ENCODE measurements around the gene SEMA5A. TPM values are rescaled to one million over a fixed set of nuclear protein-coding genes. Genes with fewer than 3 reads are reported as not detected.

The SEMA5A gene
- polyA plus RNA-seq, 1 donor from 2014 or later = not detected

DNA sequence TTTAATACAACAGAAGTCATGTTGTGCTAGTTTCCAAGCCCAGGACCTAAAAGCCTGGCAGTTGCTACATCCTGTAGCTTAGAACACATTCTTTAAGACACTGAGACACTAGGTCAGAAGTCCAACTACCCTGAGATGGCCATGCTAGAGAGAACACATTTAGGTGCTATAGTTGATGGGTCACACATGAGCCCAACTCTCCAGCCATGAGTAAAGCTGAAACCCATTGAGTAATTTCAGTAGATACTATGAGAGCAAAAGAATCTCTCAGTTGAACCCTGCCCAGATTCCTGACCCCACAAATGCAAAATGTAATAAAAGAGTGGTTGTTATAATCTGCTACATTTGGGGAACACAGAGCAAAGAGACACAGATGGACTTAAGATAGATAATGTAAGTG lies 164.4 kb downstream of the SEMA5A start:
- no peaks in the 10 kb centered on the region for H3K36me3 Mint-ChIP-seq
- H3K4me1 Mint-ChIP-seq = no peaks in the 10 kb centered on the region
- no peaks in the 10 kb centered on the region for H3K27me3 Mint-ChIP-seq
- no peak overlapping the region for H3K4me3 Mint-ChIP-seq
- H3K9me3 Mint-ChIP-seq = peaks cover 0 to 4% (median 0%) of the 10 kb centered on the region in 3 donors
- no peak overlapping the region for H3K27ac Mint-ChIP-seq

DNA sequence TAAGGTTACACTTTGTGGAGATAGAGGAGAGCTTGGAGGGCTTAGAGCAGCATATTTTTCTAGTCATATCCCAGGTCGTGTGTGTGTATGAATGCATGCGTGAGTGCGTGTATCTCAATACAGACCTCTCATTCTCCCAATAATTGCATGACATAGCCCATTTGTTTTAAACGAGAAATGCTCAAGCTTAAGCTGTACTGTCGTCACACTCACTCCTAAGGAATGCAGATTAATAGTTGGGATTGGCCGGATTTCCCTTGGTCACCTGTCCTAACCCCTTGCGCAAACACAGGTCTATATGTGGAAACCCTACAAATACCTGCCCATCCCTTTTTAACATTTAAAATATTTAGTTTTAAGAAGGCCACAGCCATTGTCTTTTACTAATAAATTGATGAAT lies 165.8 kb downstream of the SEMA5A start:
- H3K9me3 Mint-ChIP-seq = peaks cover 0 to 4% (median 0%) of the 10 kb centered on the region in 3 donors
- no peaks in the 10 kb centered on the region for H3K36me3 Mint-ChIP-seq
- H3K27me3 Mint-ChIP-seq = no peaks in the 10 kb centered on the region
- H3K27ac Mint-ChIP-seq = no peak overlapping the region
- H3K4me3 Mint-ChIP-seq = no peak overlapping the region
- no peaks in the 10 kb centered on the region for H3K4me1 Mint-ChIP-seq

DNA sequence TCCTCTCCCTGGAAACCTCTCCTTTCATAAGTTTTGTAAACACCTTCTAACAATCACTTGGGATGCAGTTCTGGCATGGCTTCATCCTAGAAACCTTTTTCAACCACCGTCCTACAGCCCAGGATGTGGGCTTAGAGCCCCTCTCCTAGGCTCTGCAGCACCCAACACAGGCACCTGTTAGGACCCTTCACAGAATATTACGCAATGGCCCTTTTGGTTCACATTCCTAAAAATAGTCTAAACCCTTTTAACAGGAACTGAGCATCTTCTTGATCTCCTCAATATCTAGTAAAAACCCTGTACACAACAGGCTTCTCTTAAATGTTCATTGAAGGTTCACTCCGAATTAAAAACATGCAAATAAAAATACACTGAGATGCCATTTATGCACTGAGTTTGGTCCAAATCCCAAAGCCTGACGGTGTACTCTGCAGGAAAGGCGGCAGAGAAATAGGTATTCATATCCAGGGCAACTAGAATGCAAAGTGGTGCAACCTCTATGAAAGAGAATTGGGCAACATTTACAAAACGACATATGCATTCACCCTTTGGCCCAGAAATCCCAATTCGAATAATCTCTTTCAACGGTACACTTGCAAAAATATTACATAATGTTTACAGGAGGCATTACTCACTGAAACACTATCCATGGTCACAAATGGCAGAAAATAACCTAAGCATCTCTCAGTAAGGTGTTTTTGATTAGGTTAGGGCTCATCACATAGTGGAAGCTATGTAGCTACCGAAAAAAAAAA lies 169.3 kb downstream of the SEMA5A start:
- Mint-ChIP-seq H3K4me1 (no peaks in the 10 kb centered on the region), H3K9me3 (peaks cover 0 to 4% (median 3%) of the 10 kb centered on the region in 3 donors), H3K36me3 (no peaks in the 10 kb centered on the region), H3K27me3 (no peaks in the 10 kb centered on the region), H3K27ac (no peak overlapping the region), H3K4me3 (no peak overlapping the region)

DNA sequence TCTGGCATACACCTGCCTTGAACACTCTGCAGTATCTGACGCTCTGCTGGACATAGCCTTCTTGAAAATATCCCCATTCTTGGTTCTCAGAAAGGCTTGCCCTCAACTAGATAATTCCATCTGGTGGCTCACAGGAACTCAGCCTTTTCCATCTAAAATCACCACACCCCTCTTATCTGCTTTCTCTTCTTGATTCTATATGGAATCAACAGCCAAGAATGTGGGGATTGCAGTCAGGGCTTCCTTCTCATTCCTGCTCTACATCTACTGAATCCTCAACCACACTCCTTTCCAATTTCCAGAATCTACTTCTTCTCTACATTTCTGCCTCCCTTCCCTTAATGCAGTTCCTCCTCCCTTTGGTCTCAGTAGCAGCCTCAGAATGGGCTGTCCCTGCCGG lies 170.1 kb downstream of the SEMA5A start:
- Mint-ChIP-seq H3K9me3 (peaks cover 0 to 3% (median 2%) of the 10 kb centered on the region in 3 donors), H3K4me3 (no peak overlapping the region), H3K4me1 (no peaks in the 10 kb centered on the region)

DNA sequence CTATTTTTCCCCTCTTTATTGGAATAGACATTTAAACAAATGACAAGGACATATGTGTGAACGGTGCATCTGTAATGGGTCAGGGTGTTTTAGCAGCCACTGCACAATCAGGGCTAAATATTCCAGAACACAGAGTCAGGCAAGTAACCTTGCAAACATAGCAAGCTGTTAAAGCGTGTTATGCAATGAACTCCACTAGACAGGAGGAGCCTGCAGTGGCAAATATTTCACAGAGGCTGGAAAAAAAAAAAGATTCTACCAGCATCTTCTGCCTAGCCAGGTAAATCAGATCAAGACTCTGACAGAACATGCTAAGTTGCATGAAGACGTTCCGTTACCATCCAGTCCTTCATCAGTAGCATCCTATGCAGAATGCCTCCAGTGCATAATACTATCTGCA lies 171.8 kb downstream of the SEMA5A start:
- no peaks in the 10 kb centered on the region for H3K4me1 Mint-ChIP-seq
- H3K27ac Mint-ChIP-seq = no peak overlapping the region
- no peak overlapping the region for H3K4me3 Mint-ChIP-seq
- peaks cover 0 to 10% (median 3%) of the 10 kb centered on the region in 3 donors for H3K9me3 Mint-ChIP-seq
- H3K27me3 Mint-ChIP-seq = no peaks in the 10 kb centered on the region
- H3K36me3 Mint-ChIP-seq = no peaks in the 10 kb centered on the region

More for the DNA sequence above, 170.1 kb downstream of the SEMA5A start:
- Mint-ChIP-seq H3K27me3 (no peaks in the 10 kb centered on the region), H3K27ac (no peak overlapping the region), H3K36me3 (no peaks in the 10 kb centered on the region)

DNA sequence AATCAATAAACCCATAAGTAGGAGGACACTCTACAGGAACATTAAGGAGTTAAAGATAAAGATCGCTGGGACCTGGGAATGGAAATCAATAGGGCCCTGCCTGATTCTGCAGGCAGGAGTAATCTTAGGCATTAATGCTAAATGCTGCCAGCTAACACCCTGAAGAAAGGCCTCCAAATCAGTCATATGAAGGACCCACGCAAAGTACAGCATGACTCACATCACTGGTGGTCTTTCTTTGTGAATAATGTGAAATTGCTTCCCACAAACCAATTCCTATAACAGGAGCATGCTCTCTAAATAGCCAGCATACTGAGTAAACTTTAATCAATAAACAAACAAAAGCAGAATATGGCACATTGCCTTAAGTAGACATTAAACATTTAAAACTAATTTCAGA lies 172.3 kb downstream of the SEMA5A start:
- Mint-ChIP-seq H3K36me3 (no peaks in the 10 kb centered on the region), H3K27me3 (no peaks in the 10 kb centered on the region), H3K4me1 (no peaks in the 10 kb centered on the region)

DNA sequence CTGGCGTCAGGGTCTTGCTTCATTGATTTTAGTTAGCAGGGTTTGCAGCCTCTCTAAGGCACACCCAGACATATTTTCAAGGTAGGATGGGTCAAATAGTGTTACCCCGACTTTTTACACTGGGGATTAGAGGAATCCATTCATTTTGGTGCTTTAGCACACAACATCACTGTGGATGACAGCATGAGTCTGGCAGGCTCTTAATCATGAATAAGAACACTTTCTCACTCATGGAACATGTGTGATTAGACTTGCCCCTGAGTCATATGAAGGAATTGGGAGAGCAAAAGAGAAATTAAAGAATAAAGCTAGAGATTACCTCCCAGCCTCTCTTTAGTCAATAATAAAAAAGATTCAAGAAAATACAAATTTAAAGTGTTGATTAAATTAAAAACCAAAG lies 175.6 kb downstream of the SEMA5A start:
- no peaks in the 10 kb centered on the region for H3K4me1 Mint-ChIP-seq
- no peaks in the 10 kb centered on the region for H3K27me3 Mint-ChIP-seq
- no peak overlapping the region for H3K4me3 Mint-ChIP-seq
- peaks cover 3% of the 10 kb centered on the region for H3K36me3 Mint-ChIP-seq
- no peak overlapping the region for H3K27ac Mint-ChIP-seq
- peaks cover 0 to 13% (median 12%) of the 10 kb centered on the region in 3 donors for H3K9me3 Mint-ChIP-seq

More for the DNA sequence above, 172.3 kb downstream of the SEMA5A start:
- Mint-ChIP-seq H3K9me3 (peaks cover 0 to 10% (median 3%) of the 10 kb centered on the region in 3 donors), H3K4me3 (no peak overlapping the region), H3K27ac (no peak overlapping the region)

DNA sequence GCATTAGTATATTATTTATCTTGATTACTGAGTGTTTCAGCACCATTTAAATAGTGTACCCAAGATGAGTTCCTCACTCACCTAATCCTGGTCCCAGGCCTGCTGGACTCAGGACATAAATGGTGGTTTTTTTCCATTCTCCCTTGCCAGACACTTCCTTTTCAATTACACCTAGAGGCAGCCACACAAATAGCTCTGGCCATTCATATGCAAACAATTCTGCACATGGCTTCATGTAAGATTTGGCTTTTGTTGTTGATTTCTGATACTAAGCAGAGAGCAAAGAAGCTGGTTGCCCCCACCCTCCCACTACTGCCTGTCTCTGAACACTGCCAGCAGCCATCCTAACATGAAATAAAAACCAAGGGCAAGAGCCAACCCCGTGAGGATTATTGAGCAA lies 180.4 kb downstream of the SEMA5A start:
- Mint-ChIP-seq H3K9me3 (peaks cover 0 to 16% (median 10%) of the 10 kb centered on the region in 3 donors), H3K36me3 (peaks cover 3% of the 10 kb centered on the region), H3K27ac (no peak overlapping the region), H3K27me3 (no peaks in the 10 kb centered on the region), H3K4me3 (no peak overlapping the region), H3K4me1 (no peaks in the 10 kb centered on the region)

DNA sequence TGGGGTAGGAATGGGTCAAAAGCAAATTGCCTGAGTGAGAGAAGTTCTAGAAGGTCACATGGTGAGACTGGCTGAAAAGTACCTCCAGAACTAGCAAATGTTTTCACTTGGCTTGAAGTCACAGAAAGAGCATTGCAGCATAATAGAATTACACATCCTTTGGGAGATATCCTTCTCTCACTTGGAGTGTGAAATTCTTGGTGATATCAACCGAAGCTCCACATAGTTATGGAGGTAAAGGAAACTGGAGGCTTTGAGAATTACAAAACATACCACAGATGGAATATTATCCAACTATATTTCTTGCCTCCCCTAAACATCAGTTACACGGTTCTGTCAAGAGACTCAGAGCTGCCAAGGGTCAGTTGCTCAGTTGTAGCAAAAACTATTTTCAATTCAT lies 182.4 kb downstream of the SEMA5A start:
- no peak overlapping the region for H3K27ac Mint-ChIP-seq
- H3K4me3 Mint-ChIP-seq = no peak overlapping the region
- H3K27me3 Mint-ChIP-seq = no peaks in the 10 kb centered on the region
- H3K4me1 Mint-ChIP-seq = no peaks in the 10 kb centered on the region
- peaks cover 0 to 9% (median 5%) of the 10 kb centered on the region in 3 donors for H3K9me3 Mint-ChIP-seq
- peaks cover 2% of the 10 kb centered on the region for H3K36me3 Mint-ChIP-seq

DNA sequence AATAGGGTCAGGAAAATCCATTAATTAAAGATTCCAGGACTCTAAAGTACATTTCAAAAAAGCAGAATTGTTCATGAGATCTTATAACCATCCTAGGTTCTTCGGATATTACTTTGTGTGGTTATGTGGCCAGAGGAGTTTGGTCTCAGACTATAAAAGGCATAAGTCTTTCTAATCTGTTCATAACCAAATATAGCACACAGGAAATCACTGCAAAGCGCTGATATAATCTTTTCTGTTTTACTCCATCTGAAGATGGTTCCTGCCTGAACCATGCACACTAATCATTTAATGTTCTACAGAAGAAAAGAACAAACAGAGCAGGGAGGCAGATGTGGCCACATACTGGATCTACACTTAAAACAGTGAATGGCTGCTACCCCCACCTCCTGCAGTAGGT lies 182.8 kb downstream of the SEMA5A start:
- no peaks in the 10 kb centered on the region for H3K4me1 Mint-ChIP-seq
- H3K27ac Mint-ChIP-seq = no peak overlapping the region
- H3K4me3 Mint-ChIP-seq = no peak overlapping the region
- peaks cover 0 to 7% (median 4%) of the 10 kb centered on the region in 3 donors for H3K9me3 Mint-ChIP-seq
- H3K36me3 Mint-ChIP-seq = no peaks in the 10 kb centered on the region
- H3K27me3 Mint-ChIP-seq = no peaks in the 10 kb centered on the region

DNA sequence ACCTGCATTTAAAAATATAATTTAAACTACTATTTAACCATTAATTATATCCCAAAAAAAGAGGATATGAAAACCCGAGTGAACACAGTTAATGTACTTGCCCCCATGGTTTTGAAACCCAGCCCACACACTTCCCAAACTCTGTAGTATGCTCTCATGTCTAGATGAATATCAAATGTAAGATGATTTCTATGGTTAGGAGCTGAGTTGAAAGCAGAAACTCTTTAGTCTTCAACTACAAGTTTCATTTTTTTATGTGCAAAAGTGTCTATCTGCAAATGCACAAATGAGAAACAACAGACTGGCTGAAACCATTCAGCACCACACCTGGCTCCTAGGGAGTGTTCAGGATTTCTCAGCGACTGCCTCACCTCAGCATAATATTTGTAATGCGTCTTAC lies 183.3 kb downstream of the SEMA5A start:
- peaks cover 0 to 4% (median 3%) of the 10 kb centered on the region in 3 donors for H3K9me3 Mint-ChIP-seq
- no peak overlapping the region for H3K4me3 Mint-ChIP-seq
- H3K36me3 Mint-ChIP-seq = no peaks in the 10 kb centered on the region
- H3K27me3 Mint-ChIP-seq = no peaks in the 10 kb centered on the region
- no peak overlapping the region for H3K27ac Mint-ChIP-seq
- H3K4me1 Mint-ChIP-seq = no peaks in the 10 kb centered on the region

DNA sequence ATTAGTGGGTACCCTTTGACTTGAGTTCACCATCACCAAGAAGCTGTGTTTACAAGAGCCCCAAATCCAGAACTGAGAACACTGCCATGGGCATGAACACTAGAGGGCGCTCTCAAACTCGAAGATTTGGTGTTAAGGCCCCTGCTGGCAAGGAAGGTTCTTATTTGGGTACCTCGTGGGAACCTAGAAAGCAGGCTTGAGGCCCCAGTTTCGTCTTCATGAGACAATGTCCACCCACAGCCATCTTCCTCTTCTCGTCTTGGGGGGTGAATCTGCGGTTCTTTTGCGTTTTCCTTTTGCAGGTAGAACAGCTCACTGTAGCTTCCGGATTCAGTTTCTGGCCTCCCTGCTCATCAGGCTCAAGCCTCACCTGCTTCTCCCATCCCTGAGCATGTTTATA lies 184.0 kb downstream of the SEMA5A start:
- Mint-ChIP-seq H3K4me3 (no peak overlapping the region), H3K27ac (no peak overlapping the region), H3K27me3 (no peaks in the 10 kb centered on the region), H3K9me3 (peaks cover 0 to 4% (median 2%) of the 10 kb centered on the region in 3 donors), H3K4me1 (no peaks in the 10 kb centered on the region), H3K36me3 (no peaks in the 10 kb centered on the region)

DNA sequence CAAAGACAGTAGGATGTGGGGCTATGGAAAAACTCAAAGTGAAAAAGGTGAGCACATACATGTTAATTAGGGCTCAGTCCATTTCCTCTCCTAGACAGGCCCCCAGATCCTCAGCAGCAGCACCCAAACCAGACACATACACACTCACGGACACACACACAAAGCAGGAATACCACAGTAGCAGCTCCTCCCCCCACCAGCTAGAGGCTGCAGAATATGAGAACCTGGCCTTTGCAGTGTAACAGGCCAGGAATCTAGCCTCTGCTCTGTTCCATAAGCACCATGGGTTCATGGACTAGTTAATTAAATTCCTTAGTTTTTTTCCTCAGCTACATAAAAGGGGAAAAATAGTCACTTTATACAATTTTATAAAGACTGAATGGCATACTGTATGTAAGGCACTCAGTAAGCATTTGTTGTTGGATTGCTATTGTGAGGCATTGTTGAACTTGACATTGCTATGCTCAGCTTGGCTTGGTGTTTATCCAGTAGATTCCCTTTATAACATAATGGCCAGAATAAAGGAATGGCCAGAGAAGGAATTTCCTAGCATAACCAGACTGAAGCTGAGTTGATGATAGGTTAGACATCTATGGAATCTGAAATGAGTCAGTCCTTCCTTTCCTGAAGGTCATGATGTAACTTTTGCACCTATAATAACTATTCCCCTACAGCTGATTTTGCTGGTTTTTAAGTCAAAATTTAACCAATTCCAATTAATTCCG lies 186.8 kb downstream of the SEMA5A start:
- no peaks in the 10 kb centered on the region for H3K27me3 Mint-ChIP-seq
- H3K4me1 Mint-ChIP-seq = no peaks in the 10 kb centered on the region
- no peaks in the 10 kb centered on the region for H3K36me3 Mint-ChIP-seq
- no peak overlapping the region for H3K4me3 Mint-ChIP-seq
- H3K9me3 Mint-ChIP-seq = peaks cover 0 to 10% (median 0%) of the 10 kb centered on the region in 3 donors
- no peak overlapping the region for H3K27ac Mint-ChIP-seq

DNA sequence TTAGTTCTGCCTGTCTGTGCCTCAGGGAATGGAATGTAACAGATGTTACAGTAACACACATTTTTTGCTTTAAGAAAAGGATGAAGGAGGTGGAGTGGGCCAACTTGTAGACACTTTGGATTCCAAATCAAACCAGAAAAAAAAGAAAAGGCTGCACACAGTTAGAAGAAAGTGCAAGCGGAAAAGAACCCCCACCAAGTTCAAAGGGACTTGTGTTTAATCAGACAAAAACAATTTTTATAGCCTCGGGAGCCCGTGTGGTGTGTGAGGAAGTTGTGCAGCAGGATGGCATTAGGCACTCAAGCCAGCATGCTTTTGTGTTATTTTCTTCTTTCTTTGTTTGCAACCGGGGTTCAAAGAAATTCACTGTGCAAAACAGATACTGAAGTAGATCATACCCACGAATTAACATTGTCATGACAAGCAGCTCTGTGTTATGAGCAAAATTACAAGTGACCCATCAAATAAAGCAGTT lies 189.5 kb downstream of the SEMA5A start:
- H3K4me3 Mint-ChIP-seq = no peak overlapping the region
- no peaks in the 10 kb centered on the region for H3K36me3 Mint-ChIP-seq
- H3K9me3 Mint-ChIP-seq = peaks cover 0 to 7% (median 0%) of the 10 kb centered on the region in 3 donors
- no peak overlapping the region for H3K27ac Mint-ChIP-seq
- no peaks in the 10 kb centered on the region for H3K27me3 Mint-ChIP-seq
- H3K4me1 Mint-ChIP-seq = no peaks in the 10 kb centered on the region

DNA sequence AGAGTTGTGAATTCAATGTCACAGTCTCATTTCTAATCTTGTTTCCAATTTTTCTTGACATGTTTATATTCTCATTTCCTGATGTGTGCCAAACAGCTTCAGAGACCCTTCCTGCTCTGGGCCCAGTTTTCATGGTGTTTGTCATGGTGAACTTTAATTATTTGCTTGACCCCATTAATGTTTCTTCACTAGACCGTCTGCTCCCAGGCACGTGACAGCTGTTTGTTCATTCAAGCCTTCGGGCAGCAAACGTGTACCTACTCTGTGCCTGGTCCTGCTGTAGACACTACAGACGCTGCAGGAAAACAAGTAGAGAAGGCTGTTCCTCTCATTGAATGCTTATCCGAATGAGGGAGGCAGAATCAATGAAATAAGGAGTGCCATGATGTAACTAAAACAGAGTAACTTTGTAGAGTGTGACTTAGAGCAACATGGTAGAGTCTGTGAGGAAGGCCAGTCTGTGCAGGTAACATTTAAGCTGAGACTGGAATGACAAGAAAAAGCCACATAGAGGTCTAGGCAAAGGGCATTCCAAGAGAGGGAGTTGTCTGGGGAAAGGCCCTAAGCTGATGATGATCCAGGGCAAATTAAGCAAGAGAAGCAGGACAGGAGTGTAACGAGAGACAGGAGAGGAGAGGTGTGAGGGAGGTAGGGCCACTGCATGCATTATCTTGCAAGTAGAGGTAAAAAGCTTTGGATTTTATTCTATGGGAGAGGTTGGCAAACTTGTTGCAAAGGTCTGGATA lies 191.4 kb downstream of the SEMA5A start:
- H3K27ac Mint-ChIP-seq = no peak overlapping the region
- H3K4me3 Mint-ChIP-seq = no peak overlapping the region
- no peaks in the 10 kb centered on the region for H3K36me3 Mint-ChIP-seq
- no peaks in the 10 kb centered on the region for H3K27me3 Mint-ChIP-seq
- no peaks in the 10 kb centered on the region for H3K4me1 Mint-ChIP-seq
- peaks cover 0 to 6% (median 0%) of the 10 kb centered on the region in 3 donors for H3K9me3 Mint-ChIP-seq

Measured in IgD-negative memory B cell (primary cell).